ENCODE results near the gene ZNF784.
A peak's percentile ranks its signal among the peaks of the same experiment; 100 is the strongest.

ZNF784 gene

DNA sequence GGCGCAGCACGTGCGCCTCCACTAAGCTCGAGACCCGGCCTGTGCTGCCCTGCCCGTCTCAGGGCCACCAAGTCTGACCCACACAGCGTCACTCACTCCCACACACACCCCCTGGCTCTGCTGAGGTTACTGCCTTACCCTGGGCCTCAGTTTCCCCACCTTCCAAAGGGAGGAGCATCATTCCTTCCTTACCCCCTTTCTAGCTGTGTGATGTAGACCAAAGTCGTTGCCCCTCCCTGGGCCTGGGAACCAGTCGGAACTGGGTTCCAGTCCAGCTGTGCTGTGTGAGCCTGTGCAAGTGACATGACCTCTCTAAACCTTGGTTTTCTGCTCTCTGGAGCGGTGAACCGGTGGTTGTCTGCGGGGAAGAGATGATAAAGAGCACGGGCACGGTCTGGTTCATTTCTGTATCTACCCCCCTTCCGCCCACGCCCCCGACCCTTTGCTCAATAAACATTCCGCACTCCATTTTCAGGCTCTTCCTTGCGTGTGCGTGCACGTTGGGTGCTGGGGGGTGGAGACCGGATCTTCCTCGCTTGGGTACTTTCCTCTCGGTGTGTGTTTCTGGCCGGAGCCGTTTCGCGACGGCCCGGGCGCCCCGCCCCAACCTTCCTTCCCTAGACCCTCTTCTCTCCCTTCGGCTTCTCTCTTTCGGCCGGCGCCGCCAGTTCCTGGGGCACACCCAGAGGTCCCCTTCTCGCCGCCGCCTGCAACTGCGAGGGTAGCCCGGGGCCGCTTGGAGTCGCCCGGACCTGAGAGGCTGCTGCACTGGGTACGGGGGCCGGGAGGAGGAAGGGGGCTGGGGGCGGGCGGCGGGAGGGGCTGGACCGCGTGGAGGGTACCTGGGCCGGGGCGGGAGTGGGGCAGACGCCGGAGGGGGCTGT is 18.9 kb upstream of the ZNF784 start, which contains the start of gene ZNF581:
Gene ZNF581, plus strand, starts transcription at position 647 of the 884 bp plus-strand sequence. CDS start 923 bp downstream, outside the sequence.
- peak in 47 of 51 donors; percentile 22 to 85 (median 58) for DNase-seq

DNA sequence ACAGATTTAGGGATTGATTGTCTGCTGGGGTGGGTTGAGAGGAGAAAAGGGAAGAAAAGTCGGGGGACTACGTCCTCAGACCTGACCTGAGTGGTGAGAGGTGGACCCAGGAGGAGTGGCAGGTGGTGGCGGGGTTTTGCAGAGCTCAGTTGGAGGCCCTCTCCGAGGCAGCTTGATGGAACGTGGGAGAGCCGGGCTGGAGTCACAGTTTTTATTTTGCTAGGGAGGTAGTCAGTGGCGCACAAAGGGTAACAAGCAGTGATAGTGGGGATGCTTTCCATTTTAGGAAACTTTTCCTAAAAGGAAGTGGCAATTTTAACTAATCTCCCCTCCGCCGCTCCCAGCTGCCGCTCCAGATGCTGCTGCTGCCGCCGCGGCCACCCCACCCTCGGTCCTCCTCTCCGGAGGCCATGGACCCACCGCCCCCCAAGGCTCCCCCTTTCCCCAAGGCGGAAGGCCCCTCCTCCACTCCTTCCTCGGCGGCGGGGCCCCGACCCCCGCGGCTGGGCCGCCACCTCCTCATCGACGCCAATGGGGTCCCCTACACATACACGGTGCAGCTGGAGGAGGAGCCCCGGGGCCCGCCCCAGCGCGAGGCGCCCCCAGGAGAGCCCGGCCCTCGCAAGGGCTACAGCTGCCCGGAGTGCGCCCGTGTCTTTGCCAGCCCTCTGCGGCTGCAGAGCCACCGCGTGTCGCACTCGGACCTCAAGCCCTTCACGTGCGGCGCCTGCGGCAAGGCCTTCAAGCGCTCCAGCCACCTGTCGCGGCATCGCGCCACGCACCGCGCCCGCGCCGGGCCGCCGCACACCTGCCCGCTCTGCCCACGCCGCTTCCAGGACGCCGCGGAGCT is 18.0 kb upstream of the ZNF784 start:
- peak in 4 of 51 donors; percentile 13 to 34 (median 22) for DNase-seq

DNA sequence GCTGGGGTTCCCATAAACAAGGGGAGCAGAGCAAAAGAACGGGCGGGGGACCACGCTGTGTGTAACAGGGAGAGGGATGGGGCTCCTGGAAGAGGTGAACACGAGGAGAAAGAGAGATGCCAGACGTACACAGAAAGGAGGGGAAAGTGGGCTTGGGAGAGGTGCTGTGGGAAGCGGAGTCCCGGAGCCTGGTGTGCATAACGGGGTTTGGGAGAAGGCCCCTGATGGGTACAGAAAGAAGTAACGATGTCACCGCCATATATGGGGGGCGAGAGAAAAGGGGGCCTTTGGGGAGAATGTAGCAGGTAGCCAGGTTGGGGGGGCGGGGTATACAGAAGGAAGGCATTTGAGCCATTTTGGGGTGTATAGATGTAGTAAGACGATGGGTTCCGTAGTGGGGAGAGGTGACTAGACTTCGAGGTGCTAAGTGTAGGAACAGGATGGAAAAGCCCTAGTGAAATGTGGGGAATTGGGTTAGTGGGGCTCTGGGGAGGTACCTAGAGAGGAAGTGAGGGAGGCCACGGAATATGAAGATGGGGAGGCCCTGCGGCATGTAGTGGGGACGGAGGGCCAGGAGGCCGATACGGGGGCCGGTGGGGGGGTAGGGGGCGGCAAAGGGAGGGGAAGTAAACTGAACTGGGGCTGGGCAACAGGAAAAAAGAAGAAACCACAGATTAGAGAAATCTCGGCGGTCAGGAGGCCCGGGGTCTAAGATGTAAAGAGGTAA is 17.2 kb upstream of the ZNF784 start:
- DNase-seq = peak in 2 of 51 donors; percentile 38 to 53

DNA sequence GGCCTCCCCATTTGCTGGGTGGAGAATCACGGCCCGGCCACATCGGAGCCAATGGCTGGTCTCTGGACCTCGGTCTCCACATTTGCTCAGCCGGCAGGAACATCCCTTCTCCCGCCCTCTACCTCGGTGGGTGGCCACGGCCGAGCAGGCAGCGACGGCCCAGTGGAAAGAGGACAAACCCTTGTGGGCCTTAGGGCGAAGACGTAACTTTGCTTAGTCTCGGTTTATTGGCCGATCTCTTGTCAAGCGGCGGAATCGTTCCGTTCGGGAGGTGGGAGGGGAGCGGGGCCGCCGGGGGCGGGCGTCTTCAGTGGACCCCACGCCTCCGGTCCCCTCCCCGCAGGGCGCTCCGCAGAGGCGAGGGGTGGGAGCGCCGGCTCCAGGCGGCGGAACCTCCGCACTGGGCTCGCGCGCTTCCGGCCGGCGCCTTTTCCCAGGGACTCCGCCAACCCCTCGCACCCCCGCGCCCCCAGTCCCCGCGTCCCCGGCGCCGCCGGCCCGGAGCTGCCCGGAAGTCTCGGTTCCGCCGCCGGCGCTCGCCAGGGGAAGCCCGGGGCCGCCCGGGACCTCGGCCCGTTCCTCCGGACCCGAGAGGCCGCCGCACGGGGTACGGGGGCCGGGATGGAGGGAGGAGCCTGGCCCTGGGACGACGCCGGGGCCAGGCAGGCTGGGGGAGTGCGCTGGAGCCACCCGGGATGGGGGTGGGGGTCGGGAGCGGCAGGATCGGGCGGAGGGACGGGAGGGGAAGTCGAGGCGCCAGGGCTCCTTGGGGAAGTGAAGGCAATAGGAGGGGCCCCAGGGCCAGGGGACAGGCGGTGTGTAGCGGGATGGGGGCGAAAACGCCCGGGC is 16.4 kb upstream of the ZNF784 start, which contains the start of gene ZNF580:
Gene ZNF580, plus strand, starts transcription at position 426 of the 849 bp plus-strand sequence. CDS start 1,507 bp downstream, outside the sequence.
- DNase-seq = peak in 46 of 51 donors; percentile 21 to 84 (median 68)

DNA sequence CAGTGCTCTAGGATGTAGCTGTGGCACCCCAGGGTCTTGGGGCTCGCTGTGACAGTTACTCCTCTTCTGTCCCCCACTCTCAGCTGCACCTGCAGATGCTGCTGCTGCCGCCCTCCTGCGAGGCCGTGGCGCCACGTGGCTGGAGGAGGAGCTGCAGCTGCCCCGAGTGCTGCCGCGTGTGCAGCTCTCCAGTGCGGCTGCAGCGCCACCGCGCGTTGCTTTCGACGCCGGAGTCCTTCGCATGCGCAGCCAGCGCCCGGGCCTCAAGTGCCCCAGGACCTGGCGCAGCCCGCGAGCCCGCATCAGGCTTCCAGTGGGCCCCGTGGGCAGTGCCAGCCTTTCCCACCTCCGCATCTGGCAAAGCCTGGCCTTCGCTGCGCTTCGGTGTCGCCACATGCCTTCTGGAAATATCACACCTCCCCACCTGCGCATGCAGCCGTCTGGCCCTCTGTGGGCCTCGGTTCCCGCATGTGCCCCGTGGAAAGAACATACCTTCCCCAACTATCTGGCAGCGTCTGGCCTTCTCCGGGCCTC is 15.7 kb upstream of the ZNF784 start:
- peak in 39 of 51 donors; percentile 12 to 73 (median 47) for DNase-seq

DNA sequence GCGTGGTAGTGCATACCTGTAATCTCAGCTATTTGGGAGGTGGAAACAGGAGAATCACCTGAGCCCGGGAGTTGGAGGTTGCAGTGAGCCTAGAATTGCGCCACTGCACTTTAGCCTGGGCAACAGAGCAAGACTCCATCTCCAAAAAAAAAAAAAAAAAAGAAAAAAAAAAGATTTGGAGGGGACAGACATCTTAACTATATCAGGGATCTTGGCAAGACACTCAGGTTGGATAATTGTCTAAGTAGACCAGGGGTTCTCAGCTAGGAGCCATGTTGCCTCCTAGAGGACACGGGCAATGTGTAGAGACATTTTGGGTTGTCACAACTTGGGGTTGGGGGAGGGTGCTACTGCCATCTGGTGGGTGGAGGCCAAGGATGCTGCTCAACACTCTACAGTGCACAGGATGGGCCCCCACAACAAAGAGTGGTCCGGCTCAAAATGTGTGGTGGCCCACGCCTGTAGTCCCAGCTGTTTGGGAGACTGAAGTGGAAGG is 14.5 kb upstream of the ZNF784 start:
- DNase-seq = peak in 2 of 51 donors; percentile 9 to 10

DNA sequence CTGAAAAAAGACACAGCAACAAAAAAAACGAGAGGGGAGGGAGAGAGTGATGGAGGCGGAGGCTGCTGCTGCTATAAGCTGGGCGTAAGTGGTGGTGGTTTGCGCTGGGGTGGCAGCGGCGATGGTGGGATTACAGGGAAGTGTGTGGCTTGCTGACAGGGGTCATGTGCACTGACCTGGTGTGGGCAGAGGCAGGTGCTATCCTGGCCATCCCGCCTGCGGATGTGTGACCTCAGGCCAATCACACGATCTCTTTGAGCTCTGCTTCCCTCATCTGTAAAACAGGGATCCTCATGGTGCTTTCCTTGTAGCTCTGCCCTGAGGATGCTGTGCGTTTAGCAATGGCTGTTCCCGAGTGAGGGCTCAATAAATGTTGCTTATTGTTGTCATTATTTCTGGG is 13.2 kb upstream of the ZNF784 start:
- no peak for DNase-seq

DNA sequence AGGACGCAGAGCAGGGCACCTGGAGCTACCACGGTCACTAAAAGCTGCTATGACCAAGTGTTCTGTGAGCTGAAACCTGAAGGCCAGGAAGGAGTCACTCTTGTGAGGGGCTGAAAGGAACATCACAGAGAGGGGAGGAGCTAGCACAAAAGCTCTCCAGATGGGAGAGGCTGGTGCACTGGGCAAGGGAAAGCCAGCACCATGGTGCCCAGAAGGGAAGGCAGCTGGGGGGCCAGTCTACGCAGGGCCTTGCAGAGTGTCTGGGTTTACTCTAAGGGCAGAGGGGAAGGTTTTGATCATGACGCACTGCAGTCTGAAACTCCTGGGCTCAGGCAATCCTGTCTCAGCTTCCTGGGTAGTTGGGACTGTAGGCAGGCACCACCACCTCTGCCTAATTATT is 12.4 kb upstream of the ZNF784 start:
- DNase-seq = no peak

DNA sequence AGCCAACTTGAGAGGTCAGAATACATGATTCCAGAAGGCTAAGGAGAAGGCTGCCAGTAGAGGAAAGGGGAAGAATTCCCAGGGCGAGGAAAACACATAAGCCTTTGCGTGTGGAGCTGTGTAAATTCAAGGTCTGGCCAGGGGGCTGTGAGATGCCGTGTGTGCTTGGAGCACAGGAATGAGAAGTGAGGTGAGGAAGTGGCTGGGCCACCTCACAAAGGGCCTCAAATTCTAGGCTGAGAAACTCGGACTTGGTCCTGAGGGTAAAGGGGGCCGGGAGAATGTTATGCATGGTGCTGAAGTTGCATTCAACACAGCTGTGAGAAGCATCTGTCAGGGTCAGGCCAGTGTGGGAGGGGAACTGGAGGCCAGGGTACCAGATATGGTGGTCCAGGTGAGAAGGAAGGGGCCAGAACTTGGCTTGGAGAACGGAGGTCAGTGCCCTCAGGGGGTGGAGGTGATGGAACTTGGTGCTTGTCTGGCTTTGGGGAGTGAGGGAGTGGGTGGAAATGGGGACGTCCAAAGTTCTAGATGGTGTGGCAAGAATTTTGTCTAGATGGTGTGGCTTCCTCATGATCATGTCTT is 11.6 kb upstream of the ZNF784 start:
- DNase-seq = no peak

DNA sequence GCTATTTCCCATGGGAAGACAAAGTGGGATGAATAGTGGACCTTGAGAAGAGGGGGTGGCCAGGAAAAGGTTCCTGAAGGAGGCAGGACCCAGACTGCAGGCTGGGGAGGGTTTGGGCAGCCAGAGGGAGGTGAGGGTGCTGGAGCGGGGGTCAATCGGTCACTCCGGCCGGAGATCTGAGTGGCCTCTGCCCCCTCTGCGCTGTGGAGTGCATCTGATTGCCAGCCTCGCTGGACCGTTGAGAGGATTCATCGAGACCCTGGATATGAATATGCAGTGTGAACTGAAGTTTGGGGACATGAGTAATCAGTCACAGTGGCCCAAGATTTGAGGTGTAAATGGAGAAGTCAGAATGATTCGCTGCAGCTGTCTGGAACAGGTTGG is 11.0 kb upstream of the ZNF784 start:
- no peak for DNase-seq

DNA sequence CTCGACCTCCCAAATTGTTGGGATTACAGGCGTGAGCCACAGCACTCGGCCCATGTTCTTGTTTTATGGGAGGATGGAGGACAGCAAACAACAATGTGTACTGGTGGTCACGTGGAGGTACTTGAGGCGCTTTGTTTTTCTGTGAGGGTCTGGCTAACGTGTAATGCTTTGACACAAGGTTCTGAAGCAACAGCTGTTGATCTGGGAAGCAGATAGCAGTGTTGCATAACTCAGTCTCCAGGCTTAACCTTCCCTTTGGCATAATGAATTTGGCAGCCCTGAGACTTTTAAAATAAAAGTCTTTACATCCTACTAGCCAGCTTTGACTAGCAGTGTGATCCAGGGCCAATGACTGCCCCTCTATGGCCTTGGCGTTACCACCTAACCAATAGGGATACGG is 9.5 kb upstream of the ZNF784 start:
- no peak for DNase-seq

DNA sequence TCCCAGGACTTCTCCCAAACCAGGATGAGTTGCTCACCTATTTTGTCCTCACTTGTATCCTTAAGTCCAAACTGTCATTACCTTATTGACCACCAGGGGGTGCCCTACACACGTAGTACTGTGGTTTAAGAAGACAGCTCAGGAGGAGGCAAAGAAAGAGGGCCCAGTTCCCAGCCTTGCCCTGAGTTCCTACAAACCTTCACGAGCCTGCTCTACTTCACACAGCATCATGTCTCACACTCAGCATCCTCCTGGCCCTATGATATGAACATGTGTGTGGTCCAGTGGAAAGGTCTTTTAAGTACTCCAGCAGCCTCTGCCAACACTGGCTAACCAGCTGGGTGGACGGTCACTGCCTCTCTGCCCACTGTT is 8.1 kb upstream of the ZNF784 start:
- peak in 45 of 51 donors; percentile 8 to 100 (median 64) for DNase-seq

DNA sequence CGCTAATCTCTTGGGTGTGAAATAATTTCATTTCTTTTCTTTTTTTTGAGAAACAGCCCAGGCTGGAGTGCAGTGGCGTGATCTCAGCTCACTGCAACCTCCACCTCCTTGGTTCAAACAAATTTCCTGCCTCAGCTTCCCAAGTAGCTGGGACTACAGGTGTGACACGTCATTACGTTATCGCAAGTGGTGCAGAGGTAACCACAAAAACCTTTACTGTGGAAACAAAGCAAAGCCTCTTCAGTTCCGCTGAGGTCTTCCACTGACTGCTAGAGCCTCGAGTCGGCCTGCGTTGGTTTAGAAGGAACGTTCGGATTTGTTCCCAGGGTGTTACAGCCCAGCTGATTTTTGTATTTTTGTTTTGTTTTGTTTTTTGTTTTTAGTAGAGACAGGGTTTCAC is 2.0 kb upstream of the ZNF784 start:
- DNase-seq = no peak

DNA sequence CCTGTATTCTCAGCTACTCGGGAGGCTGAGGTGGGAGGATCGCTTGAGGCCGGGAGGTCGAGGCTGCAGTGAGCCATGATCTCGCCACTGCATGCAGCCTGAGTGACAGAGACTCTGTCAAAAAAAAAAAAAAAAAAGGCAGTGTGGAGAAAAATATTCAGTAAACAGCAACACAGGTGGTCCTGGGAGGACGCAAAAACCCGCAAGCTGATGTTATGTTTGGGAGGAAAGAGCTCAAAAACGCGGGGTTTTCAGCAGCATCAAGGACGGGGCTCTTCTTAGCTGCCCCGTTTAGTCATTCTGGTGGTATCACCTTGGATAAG is 599 bp upstream of the ZNF784 start:
- no peak for DNase-seq

DNA sequence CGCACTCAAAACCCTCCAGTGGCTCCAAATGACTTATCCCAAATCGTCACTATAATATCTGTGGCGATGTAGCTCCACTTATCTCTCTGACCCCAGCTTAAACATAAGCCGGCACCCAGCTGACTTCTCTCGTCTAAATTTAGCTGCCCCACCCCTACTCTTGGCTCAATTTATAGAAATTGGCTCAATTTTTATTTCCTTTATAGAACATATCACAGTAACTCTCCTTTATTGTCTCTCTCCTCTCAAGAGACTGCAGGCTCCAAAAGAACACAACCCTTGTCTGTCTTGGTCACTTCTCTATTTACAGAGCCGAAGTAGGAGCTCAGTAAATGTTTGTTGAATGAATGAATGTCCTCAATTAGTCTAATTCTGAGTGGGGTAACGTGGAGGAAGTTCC is 805 bp downstream of the ZNF784 start:
- DNase-seq = no peak

DNA sequence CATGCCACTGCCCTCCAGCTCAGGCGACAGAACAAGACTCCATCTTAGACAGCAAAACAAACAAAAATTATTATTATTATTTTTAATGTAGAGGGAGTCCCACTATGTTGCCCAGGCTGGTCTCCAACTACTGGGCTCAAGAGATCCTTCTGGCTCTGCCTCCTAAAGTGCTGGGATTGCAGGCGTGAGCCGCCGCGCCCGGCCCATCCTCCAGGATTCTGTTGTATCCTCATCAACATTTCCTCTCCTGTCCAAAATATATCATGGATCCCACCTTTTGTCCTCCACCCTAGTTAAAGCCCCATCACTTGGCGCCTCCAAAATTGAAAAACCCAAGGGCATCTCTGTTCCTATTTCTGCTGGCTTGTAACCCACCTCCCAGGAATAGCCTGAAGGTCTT is 1.2 kb downstream of the ZNF784 start:
- DNase-seq = no peak

DNA sequence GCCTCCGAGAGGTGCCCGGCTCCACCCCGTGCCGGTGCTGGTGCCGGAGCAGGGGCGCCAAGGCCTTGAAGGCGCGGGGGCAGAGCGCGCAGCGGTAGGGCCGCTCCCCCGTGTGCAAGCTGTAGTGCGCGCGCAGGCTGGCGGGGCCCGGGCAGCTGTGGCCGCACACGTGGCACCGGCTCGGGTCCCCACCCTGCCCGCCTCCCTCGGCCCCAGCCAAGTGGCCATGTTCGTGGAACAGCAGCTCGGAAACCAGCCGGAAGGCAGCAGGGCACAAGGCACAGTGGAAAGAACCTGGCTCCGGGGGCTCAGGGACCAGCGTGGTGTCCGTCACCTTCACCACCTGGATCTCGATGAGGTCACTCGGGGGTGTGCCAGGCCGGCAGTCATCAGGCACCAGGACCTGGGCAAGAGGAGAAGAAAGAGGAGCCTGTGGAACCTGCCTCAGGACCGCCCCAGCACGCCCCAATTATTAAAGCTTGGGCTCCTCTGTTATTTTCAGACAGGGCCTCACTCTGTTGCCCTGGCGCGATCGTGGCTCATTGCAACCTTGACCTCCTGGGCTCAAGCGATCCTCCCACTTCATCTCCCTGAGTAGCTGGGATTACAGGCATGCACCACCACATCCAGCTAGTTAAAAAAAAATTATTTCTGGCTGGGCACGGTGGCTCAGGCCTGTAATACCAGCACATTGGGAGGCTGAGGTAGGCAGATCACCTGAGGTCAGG is 2.0 kb downstream of the ZNF784 start:
- no peak for DNase-seq

DNA sequence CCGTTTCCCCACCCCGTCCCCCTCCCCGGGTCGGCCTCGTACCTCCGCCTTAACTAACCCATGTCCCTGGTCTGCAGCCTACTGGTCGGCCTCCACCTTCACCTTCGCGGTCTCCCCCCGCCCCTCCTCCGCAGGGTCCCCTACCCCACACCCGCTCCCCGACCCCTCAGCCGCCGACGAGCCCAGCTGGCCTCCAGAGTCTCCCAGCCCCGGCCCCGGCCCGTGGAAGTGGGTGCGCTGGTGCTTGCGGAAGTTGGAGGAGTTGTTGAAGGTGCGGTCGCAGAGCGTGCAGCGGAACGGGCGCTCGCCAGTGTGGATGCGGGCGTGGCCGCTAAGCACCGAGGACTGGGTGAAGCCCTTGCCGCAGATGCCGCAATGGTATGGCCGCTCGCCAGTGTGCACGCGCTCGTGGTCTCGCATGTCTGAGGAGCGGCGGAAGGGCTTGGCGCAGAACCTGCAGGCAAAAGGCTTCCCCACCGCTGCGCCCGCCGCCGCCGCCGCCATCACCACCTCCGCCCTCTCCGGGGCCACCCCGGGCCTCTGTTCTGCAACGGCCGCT is 2.6 kb downstream of the ZNF784 start:
- DNase-seq = no peak

DNA sequence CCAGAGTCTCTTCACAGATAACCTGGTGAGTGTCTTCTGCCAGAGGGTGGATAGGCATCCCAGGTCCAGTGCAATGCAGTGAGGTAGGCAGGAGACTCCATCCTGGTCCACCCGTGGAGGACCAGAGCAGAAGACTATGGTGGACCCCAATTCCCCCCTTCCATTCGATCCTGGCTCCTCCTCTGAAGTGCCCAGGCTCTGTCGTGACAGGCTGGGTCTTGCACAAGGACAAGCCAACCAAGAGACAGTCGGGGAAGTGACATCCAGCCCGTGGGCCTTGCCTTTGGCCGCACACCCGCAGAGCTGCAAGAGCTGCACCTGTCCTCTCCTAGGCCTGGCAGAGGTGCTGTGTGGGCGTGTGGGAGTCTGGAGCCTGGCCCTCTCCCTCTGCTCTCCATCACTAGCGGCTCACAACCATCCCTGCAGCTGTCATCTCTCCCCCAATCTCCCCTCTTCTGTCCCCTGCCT is 3.1 kb downstream of the ZNF784 start:
- DNase-seq = no peak

All from hypothalamus (tissue), 51 donors.